Lower lobe of right lung (tissue), 2 donors: ENCODE measurements around the gene MLANA. TPM values are rescaled to one million over a fixed set of nuclear protein-coding genes. Genes with fewer than 3 reads are reported as not detected.
A peak's percentile ranks its signal among the peaks of the same experiment; 100 is the strongest.

Experiments
- ATAC-seq, 2 donors: fragments of 200-7000 bp; cut with Tn5 transposase; one replicate each; pipeline ENCODE4 v1.9.1; 2020 to 2022; ENCODE audit warnings: mild to moderate bottlenecking in 2 of 2, moderate library complexity in 2 of 2
- DNase-seq: peaks from one replicate; pipeline ENCODE4 v3.0.0-alpha.2; 2020
- H3K27ac ChIP-seq: fragments of 200-600 bp; one replicate; pipeline ENCODE4 v1.8.0; 2022
- H3K27me3 ChIP-seq: fragments of 200-600 bp; one replicate; pipeline ENCODE4 v1.8.0; 2022; ENCODE audit warnings: low read depth
- H3K36me3 ChIP-seq: fragments of 200-600 bp; one replicate; pipeline ENCODE4 v1.8.0; 2022; ENCODE audit warnings: mild to moderate bottlenecking
- H3K4me1 ChIP-seq: fragments of 200-600 bp; one replicate; pipeline ENCODE4 v1.8.0; 2022
- H3K4me3 ChIP-seq: fragments of 200-600 bp; one replicate; pipeline ENCODE4 v1.8.0; 2022; ENCODE audit warnings: mild to moderate bottlenecking
- H3K9me3 ChIP-seq: fragments of 200-600 bp; one replicate; pipeline ENCODE4 v1.8.0; 2022
- intact Hi-C: fragments of 100-400 bp; cut with DNase I; formaldehyde crosslinking; loops from one replicate; pipeline ENCODE4 v1.11.0; 2022
- total RNA-seq: library from RNA; stranded (reverse); fragmentation: NEBNext Ultra II Directional; extraction: Animal tissue kit (Norgen Biotek cat#: 25700); gene quantifications from one replicate; pipeline ENCODE4 v1.2.1, GENCODE V29; 2021
- TF ChIP-seq, protein P1 (sequence below): fragments of 200-600 bp; IDR thresholded peaks from one replicate; pipeline ENCODE4 v1.8.0; 2022; ENCODE audit warnings: antibody characterized with exemption, mild to moderate bottlenecking
- donor health status: DM: no; HTN: yes; CAD: no; lungs with severe emphysema.

MLANA gene
- total RNA-seq, 1 donor from 2014 or later = not detected

DNA sequence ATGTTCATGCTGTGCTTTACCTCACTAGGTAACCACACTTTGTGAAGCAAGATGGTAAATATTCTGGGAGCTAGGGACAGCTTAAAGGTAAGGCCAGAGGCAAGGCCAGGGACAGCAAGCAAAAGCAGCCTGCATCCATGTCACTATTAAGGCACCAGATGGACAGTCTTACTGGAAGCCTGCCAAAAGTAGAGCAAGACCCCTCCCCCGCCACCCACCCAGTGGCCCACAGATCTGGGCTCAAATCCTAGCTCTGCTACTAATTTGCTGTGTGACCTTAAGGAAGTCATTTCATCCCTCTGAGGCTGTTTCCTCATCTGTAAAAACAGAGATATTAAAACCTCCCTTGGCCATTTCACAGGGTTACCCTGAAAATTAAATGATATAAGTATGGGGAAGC lies 44.6 kb upstream of the MLANA start:
- no peak overlapping the region for H3K27ac ChIP-seq
- H3K4me3 ChIP-seq = no peak overlapping the region
- peaks cover 36% of the 10 kb centered on the region for H3K4me1 ChIP-seq
- no peaks in the 10 kb centered on the region for H3K27me3 ChIP-seq
- intact Hi-C loops = no loop called here
- no peaks in the 10 kb centered on the region for H3K9me3 ChIP-seq
- TF ChIP-seq, protein P1, sequence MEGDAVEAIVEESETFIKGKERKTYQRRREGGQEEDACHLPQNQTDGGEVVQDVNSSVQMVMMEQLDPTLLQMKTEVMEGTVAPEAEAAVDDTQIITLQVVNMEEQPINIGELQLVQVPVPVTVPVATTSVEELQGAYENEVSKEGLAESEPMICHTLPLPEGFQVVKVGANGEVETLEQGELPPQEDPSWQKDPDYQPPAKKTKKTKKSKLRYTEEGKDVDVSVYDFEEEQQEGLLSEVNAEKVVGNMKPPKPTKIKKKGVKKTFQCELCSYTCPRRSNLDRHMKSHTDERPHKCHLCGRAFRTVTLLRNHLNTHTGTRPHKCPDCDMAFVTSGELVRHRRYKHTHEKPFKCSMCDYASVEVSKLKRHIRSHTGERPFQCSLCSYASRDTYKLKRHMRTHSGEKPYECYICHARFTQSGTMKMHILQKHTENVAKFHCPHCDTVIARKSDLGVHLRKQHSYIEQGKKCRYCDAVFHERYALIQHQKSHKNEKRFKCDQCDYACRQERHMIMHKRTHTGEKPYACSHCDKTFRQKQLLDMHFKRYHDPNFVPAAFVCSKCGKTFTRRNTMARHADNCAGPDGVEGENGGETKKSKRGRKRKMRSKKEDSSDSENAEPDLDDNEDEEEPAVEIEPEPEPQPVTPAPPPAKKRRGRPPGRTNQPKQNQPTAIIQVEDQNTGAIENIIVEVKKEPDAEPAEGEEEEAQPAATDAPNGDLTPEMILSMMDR = no peak
- DNase-seq (no peak), ATAC-seq (no peak)
- no peaks in the 10 kb centered on the region for H3K36me3 ChIP-seq

DNA sequence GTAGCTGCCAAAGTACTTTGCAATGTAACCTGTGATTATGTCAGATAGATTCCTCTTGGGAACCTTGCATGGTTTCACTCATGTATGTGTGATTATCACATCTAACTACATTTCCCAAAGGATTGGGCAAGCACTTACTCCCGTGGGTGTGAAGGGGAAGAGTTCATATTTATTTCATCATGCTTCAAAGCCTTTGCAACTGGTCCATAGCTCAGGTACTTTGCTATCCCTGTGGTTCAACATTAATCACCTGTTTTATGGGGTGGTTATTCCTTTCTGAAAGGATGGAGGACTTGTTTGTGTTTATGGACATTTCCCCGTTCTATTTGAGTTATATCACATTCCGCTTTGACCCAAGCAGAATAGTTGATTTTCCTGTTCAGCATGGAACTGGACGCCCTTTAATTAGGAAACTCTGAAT lies 44.2 kb upstream of the MLANA start:
- no peak overlapping the region for H3K4me3 ChIP-seq
- ATAC-seq = no peak
- H3K36me3 ChIP-seq = no peaks in the 10 kb centered on the region
- DNase-seq = no peak
- peaks cover 38% of the 10 kb centered on the region for H3K4me1 ChIP-seq
- H3K27ac ChIP-seq = no peak overlapping the region
- TF ChIP-seq, protein P1 = no peak
- H3K27me3 ChIP-seq = no peaks in the 10 kb centered on the region
- intact Hi-C loops = no loop called here
- no peaks in the 10 kb centered on the region for H3K9me3 ChIP-seq

DNA sequence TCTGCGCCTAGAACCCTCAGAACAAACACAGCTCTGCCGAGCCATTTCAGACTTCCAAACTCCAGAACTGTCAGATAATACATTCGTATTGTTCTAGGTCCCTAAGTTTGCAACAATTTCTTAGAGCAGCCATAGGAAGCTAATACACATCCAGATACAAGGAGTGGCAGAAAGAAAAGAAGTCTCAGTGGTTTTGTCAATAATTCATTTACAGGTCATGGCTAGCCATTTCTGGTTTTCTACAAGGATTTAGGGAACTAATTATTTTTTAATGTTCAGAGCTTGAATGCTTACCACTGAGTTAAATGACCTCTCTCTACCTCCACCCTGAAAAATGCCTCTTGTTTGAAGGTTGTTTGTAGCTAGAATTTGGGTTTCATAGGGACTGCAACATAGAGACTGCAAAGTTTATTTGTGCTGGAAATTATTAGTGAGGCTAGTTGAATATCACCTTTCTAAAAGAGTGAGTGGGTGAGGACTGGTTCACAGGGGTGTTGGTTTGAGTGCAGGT lies 42.3 kb upstream of the MLANA start:
- Histone ChIP-seq H3K9me3 (no peaks in the 10 kb centered on the region), H3K27me3 (no peaks in the 10 kb centered on the region), H3K4me1 (peaks cover 33% of the 10 kb centered on the region), H3K4me3 (no peak overlapping the region), H3K27ac (no peak overlapping the region), H3K36me3 (no peaks in the 10 kb centered on the region)
- TF ChIP-seq, protein P1 = no peak
- ATAC-seq = no peak
- intact Hi-C loops = no loop called here
- no peak for DNase-seq

DNA sequence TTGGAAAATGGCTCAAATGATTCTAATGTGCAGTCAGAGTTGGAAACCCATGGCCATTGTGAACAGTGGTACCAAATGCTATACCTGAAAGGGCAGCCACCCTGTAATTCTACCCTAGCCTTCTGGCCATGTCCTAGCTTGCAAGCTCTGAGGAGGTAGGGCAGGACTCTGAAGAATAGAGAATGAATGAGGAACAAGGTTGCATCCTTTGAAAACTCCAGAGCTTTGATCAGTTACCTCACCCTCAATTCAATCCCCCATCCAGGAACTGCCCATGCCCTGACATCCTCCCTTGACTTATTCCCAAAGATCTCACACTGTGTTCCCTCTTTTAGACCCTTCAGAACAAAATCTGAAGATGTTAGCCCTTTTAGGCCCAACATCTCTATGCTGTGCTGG lies 40.0 kb upstream of the MLANA start:
- no peak for DNase-seq

DNA sequence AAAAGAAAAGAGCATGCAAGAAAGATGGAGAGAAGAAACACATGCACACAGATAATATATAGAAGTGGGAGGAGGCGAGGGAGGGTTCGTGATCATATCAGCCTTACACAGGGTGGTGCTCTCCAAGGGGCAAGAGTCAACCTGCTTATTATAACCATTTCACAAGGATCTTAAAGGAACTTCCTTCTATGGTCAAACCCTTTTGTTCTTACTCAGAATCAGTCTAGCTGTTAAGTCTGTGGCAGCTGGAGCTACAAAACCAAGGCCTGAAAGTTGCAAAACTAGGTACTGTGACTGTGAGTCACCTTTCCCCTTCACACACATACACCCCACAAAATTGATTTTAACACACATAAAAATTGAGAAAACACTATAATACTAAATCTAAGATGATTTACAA lies 39.2 kb upstream of the MLANA start:
- Histone ChIP-seq H3K9me3 (no peaks in the 10 kb centered on the region), H3K27me3 (no peaks in the 10 kb centered on the region), H3K4me1 (peaks cover 6% of the 10 kb centered on the region), H3K4me3 (no peak overlapping the region), H3K27ac (no peak overlapping the region), H3K36me3 (no peaks in the 10 kb centered on the region)
- no peak for DNase-seq
- intact Hi-C loops = no loop called here
- TF ChIP-seq, protein P1 = no peak
- peak; percentile 76 to 87 for ATAC-seq

More for the DNA sequence above, 40.0 kb upstream of the MLANA start:
- Histone ChIP-seq H3K36me3 (no peaks in the 10 kb centered on the region), H3K27ac (no peak overlapping the region), H3K4me1 (peaks cover 11% of the 10 kb centered on the region), H3K9me3 (no peaks in the 10 kb centered on the region), H3K27me3 (no peaks in the 10 kb centered on the region), H3K4me3 (no peak overlapping the region)
- intact Hi-C loops = no loop called here
- TF ChIP-seq, protein P1 = no peak
- no peak for ATAC-seq

DNA sequence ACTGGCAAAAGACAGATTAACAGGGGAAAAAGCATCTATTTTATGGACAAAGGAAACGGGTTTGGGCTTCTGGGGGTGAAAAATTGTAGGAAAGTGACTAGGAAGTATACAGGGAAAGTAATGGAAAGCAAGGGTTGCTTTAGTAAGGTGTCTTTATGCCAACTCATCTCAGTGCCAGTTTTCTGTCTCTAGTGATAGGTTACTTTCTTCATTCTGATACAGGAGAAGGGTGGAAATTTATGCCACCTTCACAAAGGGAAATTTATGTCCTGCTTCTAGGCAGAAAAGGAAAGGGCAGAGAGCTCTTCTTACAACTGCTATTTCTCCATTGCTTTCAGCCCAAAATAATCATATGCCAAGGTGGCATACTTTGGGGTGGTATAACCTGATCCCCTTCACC lies 37.7 kb upstream of the MLANA start:
- Histone ChIP-seq H3K27ac (no peak overlapping the region), H3K36me3 (no peaks in the 10 kb centered on the region), H3K4me1 (peaks cover 6% of the 10 kb centered on the region), H3K4me3 (no peak overlapping the region), H3K9me3 (no peaks in the 10 kb centered on the region), H3K27me3 (no peaks in the 10 kb centered on the region)
- TF ChIP-seq, protein P1 = no peak
- no peak for DNase-seq
- no peak for ATAC-seq
- intact Hi-C loops = no loop called here
